WTC11 (cell line): ENCODE measurements around the gene RS1. TPM values are rescaled to one million over a fixed set of nuclear protein-coding genes. Genes with fewer than 3 reads are reported as not detected.
A peak's percentile ranks its signal among the peaks of the same experiment; 100 is the strongest.

ENCODE experiments used
- ATAC-seq: fragments of 200-7000 bp; cut with Tn5 transposase; 2 replicates; pipeline ENCODE4 v1.10.0; 2021; ENCODE audit warnings: mild to moderate bottlenecking, moderate library complexity
- CTCF ChIA-PET: fragments of 300-600 bp; sonication (Branson Sonifier 250); formaldehyde crosslinking; loops from one replicate; lab custom pipeline; 2021; ENCODE audit warnings: antibody characterized with exemption; lab: Charles Lee
- POLR2A ChIA-PET: fragments of 350-600 bp; sonication (Branson Sonifier 250); formaldehyde crosslinking; loops from one replicate; lab custom pipeline; 2021; ENCODE audit warnings: antibody characterized with exemption; lab: Charles Lee
- DNase-seq: peaks from one replicate; pipeline ENCODE4 v3.0.0; 2021; ENCODE audit warnings: low spot score
- H3K27ac Mint-ChIP-seq: 2 replicates; pipeline ENCODE4 v1.8.0; 2021; ENCODE audit warnings: mixed read lengths
- H3K27me3 Mint-ChIP-seq: 2 replicates; pipeline ENCODE4 v1.8.0; 2021; ENCODE audit warnings: low read depth, mild to moderate bottlenecking, moderate library complexity, mixed read lengths
- H3K36me3 Mint-ChIP-seq: 2 replicates; pipeline ENCODE4 v1.8.0; 2021; ENCODE audit warnings: mixed read lengths
- H3K4me1 Mint-ChIP-seq: 2 replicates; pipeline ENCODE4 v1.8.0; 2022; ENCODE audit warnings: mixed read lengths
- H3K4me3 Mint-ChIP-seq: 2 replicates; pipeline ENCODE4 v1.8.0; 2021; ENCODE audit warnings: mild to moderate bottlenecking, moderate library complexity, mixed read lengths
- H3K9me3 Mint-ChIP-seq: 2 replicates; pipeline ENCODE4 v1.8.0; 2021; ENCODE audit warnings: mixed read lengths
- ATF1 ChIP-seq: sonication (generic); formaldehyde crosslinking; IDR thresholded peaks from 2 replicates; pipeline ENCODE4 v1.8.1; 2023; ENCODE audit warnings: mild to moderate bottlenecking, moderate library complexity, missing genetic modification reagents
- CDX4 ChIP-seq: fragments of 250-450 bp; sonication (Bioruptor Pico); IDR thresholded peaks from 2 replicates; pipeline ENCODE4 v1.9.0; 2021; ENCODE audit warnings: moderate library complexity, mild to moderate bottlenecking, inconsistent platforms, borderline replicate concordance
- CREB1 ChIP-seq: sonication (generic); formaldehyde crosslinking; IDR thresholded peaks from 2 replicates; pipeline ENCODE4 v1.8.0; 2023; ENCODE audit warnings: mild to moderate bottlenecking, missing genetic modification reagents
- CREM ChIP-seq: sonication (generic); formaldehyde crosslinking; IDR thresholded peaks from 2 replicates; pipeline ENCODE4 v1.8.1; 2022; ENCODE audit warnings: mild to moderate bottlenecking, missing genetic modification reagents, moderate library complexity
- E2F1 ChIP-seq: sonication (generic); formaldehyde crosslinking; IDR thresholded peaks from 2 replicates; pipeline ENCODE4 v1.8.0; 2022; ENCODE audit warnings: mild to moderate bottlenecking, missing genetic modification reagents
- ELF4 ChIP-seq: sonication (generic); formaldehyde crosslinking; IDR thresholded peaks from 2 replicates; pipeline ENCODE4 v1.8.1; 2022; ENCODE audit warnings: low read depth, mild to moderate bottlenecking, moderate library complexity, missing genetic modification reagents
- ERG ChIP-seq: fragments of 250-450 bp; sonication (Bioruptor Pico); IDR thresholded peaks from 2 replicates; pipeline ENCODE4 v1.8.0; 2021; ENCODE audit warnings: mild to moderate bottlenecking
- HMGXB4 ChIP-seq: sonication (generic); formaldehyde crosslinking; IDR thresholded peaks from 2 replicates; pipeline ENCODE4 v1.8.1; 2023; ENCODE audit warnings: mild to moderate bottlenecking, moderate library complexity, missing genetic modification reagents
- IRF1 ChIP-seq: sonication (generic); formaldehyde crosslinking; IDR thresholded peaks from 2 replicates; pipeline ENCODE4 v1.8.0; 2023; ENCODE audit warnings: missing genetic modification reagents
- KAT7 ChIP-seq: sonication (generic); formaldehyde crosslinking; IDR thresholded peaks from 2 replicates; pipeline ENCODE4 v1.8.1; 2023; ENCODE audit warnings: missing genetic modification reagents, mild to moderate bottlenecking, borderline replicate concordance
- MAX ChIP-seq: sonication (generic); formaldehyde crosslinking; IDR thresholded peaks from 2 replicates; pipeline ENCODE4 v1.8.0; 2022; ENCODE audit warnings: mild to moderate bottlenecking, missing genetic modification reagents
- NFATC4 ChIP-seq: fragments of 250-450 bp; sonication (Bioruptor Pico); IDR thresholded peaks from 2 replicates; pipeline ENCODE4 v1.9.0; 2021; ENCODE audit warnings: mild to moderate bottlenecking
- SMAD4 ChIP-seq: sonication (generic); formaldehyde crosslinking; IDR thresholded peaks from 2 replicates; pipeline ENCODE4 v1.8.0; 2022; ENCODE audit warnings: mild to moderate bottlenecking, missing genetic modification reagents
- TEAD1 ChIP-seq: sonication (generic); formaldehyde crosslinking; IDR thresholded peaks from 2 replicates; pipeline ENCODE4 v1.8.0; 2022; ENCODE audit warnings: mild to moderate bottlenecking, missing genetic modification reagents
- TEAD4 ChIP-seq: sonication (generic); formaldehyde crosslinking; IDR thresholded peaks from 2 replicates; pipeline ENCODE4 v1.8.0; 2022; ENCODE audit warnings: mild to moderate bottlenecking, missing genetic modification reagents
- ZNF121 ChIP-seq: sonication (generic); formaldehyde crosslinking; IDR thresholded peaks from 2 replicates; pipeline ENCODE4 v1.8.0; 2023; ENCODE audit warnings: missing genetic modification reagents
- ZNF281 ChIP-seq: sonication (generic); formaldehyde crosslinking; IDR thresholded peaks from 2 replicates; pipeline ENCODE4 v1.8.0; 2023; ENCODE audit warnings: mild to moderate bottlenecking, missing genetic modification reagents
- ZNF416 ChIP-seq: fragments of 250-450 bp; sonication (Bioruptor Pico); IDR thresholded peaks from 2 replicates; pipeline ENCODE4 v1.9.0; 2021; ENCODE audit warnings: mild to moderate bottlenecking, inconsistent platforms
- ZNF423 ChIP-seq: fragments of 250-450 bp; sonication (Bioruptor Pico); IDR thresholded peaks from 2 replicates; pipeline ENCODE4 v2.1.2; 2022; ENCODE audit warnings: mild to moderate bottlenecking, moderate library complexity
- ZNF671 ChIP-seq: fragments of 250-450 bp; sonication (Bioruptor Pico); IDR thresholded peaks from 2 replicates; pipeline ENCODE4 v1.8.0; 2021; ENCODE audit warnings: mild to moderate bottlenecking
- total RNA-seq: library from RNA; stranded (reverse); gene quantifications from 3 replicates; pipeline ENCODE4 v1.2.3, GENCODE V29; 2021
- TF ChIP-seq, protein P1 (sequence below): sonication (generic); formaldehyde crosslinking; IDR thresholded peaks from 2 replicates; pipeline ENCODE4 v1.8.1; 2023; ENCODE audit warnings: mild to moderate bottlenecking, missing genetic modification reagents, moderate library complexity
- TF ChIP-seq, protein P2 (sequence below): sonication (generic); formaldehyde crosslinking; IDR thresholded peaks from 2 replicates; pipeline ENCODE4 v1.8.1; 2022; ENCODE audit warnings: low read depth, mild to moderate bottlenecking, moderate library complexity, missing genetic modification reagents, borderline replicate concordance

Gene RS1
- total RNA-seq, 1 experiment from 2014 or later: not detected

DNA sequence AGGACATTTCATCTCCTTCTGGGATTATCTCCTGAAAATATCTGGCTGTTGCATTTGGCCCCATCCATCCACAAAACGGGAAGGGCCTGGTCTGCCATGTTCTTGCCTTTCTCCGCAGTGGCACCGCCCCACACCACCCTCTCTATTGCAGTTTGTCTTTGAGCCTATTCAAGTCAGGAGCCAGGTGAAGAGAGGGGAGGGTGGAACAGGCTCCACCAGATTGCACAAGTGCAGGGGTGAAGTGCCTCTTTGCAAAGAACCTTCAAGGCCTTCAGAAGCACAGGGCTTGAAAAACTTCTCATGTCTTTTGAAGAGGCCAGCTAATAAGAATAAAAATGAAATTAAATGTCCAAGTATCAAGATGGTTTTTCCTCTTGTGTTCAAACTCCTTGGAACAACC lies 28.7 kb downstream of the RS1 start (continued):
- no peak for TF ChIP-seq ELF4 (CRISPR knock-in tag)
- TF ChIP-seq ERG (CRISPR knock-in tag): no peak
- TF ChIP-seq E2F1 (CRISPR knock-in tag): no peak
- TF ChIP-seq CDX4 (CRISPR knock-in tag): no peak
- no peak for TF ChIP-seq KAT7 (CRISPR knock-in tag)
- TF ChIP-seq ZNF121: no peak
- no peak for TF ChIP-seq CREB1 (CRISPR knock-in tag)
- no peak for TF ChIP-seq ATF1 (CRISPR knock-in tag)
- TF ChIP-seq SMAD4 (CRISPR knock-in tag): no peak

DNA sequence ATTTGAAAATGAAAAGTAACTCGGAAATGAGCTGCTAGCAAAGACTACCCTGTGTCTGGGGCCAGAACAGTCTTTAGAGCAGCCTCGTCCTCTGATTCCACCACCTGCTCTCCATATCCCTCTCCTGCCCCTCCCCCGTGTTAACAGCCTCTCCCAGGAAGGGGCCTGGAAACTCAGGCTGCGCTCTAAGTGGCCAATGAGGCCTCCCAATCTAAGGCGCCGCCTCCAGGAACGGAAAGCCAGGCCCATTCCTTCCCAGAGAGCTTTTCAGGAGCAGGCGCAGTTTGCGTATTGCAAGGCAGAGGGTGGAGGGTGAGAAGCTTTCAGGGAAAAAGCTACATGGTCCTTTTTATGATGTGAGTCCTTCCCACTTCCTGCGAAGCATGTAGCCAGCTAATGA lies 31.2 kb downstream of the RS1 start:
- H3K4me1 Mint-ChIP-seq: peaks cover 15% of the 10 kb centered on the region
- POLR2A ChIA-PET: interaction anchor here (0.6 to 0.8 kb wide), 2 partner anchors 13 to 201 kb away, joined by 3 read pairs; no protein-coding TSS in a partner anchor
- no peak overlapping the region for H3K27ac Mint-ChIP-seq
- H3K27me3 Mint-ChIP-seq: no peaks in the 10 kb centered on the region; the same call in 1 of the 2 replicates
- peaks cover 4% of the 10 kb centered on the region; the same call in 1 of the 2 replicates for H3K36me3 Mint-ChIP-seq
- peaks cover under 1% of the 10 kb centered on the region; the same call in 1 of the 2 replicates for H3K9me3 Mint-ChIP-seq
- peak; percentile 99 for ATAC-seq
- peak; percentile 90 for TF ChIP-seq MAX (CRISPR knock-in tag)
- TF ChIP-seq CREM: no peak
- TF ChIP-seq HMGXB4 (CRISPR knock-in tag): no peak
- no peak for TF ChIP-seq ZNF281 (CRISPR knock-in tag)
- TF ChIP-seq IRF1 (CRISPR knock-in tag): no peak
- TF ChIP-seq, all 79 proteins: peak for 1
- DNase-seq: peak; percentile 66
- H3K4me3 Mint-ChIP-seq: no peak overlapping the region
- CTCF ChIA-PET: interaction anchor here (0.5 to 1.1 kb wide), 2 partner anchors 9 to 853 kb away, joined by 3 to 4 read pairs; no protein-coding TSS in a partner anchor

DNA sequence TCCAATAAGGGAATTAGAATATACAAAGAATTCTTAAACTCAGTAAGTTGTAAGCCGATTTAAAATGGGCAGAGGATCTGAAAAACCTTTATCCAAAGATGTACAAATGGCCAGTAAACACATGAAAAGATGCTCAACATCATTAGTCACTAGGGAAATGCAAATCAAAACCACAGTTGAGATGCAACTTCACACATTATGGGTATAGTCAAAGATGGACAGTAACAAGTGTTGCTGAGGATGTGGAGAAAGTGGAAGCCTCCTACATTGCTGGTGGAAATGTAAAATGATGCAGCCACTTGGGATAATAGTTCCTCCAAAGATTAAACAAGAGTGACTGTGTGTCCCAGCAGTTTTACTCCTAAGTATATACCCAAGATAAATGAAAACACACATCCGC lies 32.6 kb downstream of the RS1 start:
- TF ChIP-seq ZNF671 (CRISPR knock-in tag) (no peak), TEAD1 (CRISPR knock-in tag) (no peak), CREB1 (CRISPR knock-in tag) (no peak), TEAD4 (CRISPR knock-in tag) (no peak), ZNF423 (no peak), NFATC4 (CRISPR knock-in tag) (no peak), ERG (CRISPR knock-in tag) (no peak), ZNF416 (CRISPR knock-in tag) (no peak)
- TF ChIP-seq, protein P1, sequence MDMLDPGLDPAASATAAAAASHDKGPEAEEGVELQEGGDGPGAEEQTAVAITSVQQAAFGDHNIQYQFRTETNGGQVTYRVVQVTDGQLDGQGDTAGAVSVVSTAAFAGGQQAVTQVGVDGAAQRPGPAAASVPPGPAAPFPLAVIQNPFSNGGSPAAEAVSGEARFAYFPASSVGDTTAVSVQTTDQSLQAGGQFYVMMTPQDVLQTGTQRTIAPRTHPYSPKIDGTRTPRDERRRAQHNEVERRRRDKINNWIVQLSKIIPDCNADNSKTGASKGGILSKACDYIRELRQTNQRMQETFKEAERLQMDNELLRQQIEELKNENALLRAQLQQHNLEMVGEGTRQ: no peak
- TF ChIP-seq, protein P2, sequence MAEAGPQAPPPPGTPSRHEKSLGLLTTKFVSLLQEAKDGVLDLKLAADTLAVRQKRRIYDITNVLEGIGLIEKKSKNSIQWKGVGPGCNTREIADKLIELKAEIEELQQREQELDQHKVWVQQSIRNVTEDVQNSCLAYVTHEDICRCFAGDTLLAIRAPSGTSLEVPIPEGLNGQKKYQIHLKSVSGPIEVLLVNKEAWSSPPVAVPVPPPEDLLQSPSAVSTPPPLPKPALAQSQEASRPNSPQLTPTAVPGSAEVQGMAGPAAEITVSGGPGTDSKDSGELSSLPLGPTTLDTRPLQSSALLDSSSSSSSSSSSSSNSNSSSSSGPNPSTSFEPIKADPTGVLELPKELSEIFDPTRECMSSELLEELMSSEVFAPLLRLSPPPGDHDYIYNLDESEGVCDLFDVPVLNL (CRISPR knock-in tag): no peak
- CTCF ChIA-PET: no interaction called here
- no peak for DNase-seq
- Mint-ChIP-seq H3K4me3 (no peak overlapping the region), H3K27ac (no peak overlapping the region), H3K36me3 (peaks cover 10% of the 10 kb centered on the region), H3K4me1 (peaks cover 21% of the 10 kb centered on the region), H3K27me3 (no peaks in the 10 kb centered on the region), H3K9me3 (peaks cover 6% of the 10 kb centered on the region)
- ATAC-seq: no peak
- POLR2A ChIA-PET: no interaction called here
